HepG2 (cell line): ENCODE measurements around the gene TRIM72. TPM values are rescaled to one million over a fixed set of nuclear protein-coding genes. Genes with fewer than 3 reads are reported as not detected.

Experiments
- ATAC-seq: fragments of 200-7000 bp; cut with Tn5 transposase; 3 replicates; pipeline ENCODE4 v1.9.1; 2020; ENCODE audit warnings: mild to moderate bottlenecking, moderate library complexity
- BruUV-seq: library from RNA; stranded (reverse); fragments of 400-500 nt; replicated peaks from 2 replicates; lab custom pipeline; 2021; lab: Mats Ljungman, UMichigan
- CTCF ChIA-PET: fragments of 300-600 bp; formaldehyde crosslinking; extraction: SDS; loops from one replicate; lab custom pipeline; 2021; ENCODE audit warnings: low total read pairs, inconsistent platforms, low intra/inter-chr PET ratio; lab: Yijun Ruan, JAX
- POLR2A ChIA-PET: fragments of 350-600 bp; sonication (Branson Sonifier 250); formaldehyde crosslinking; loops from one replicate; lab custom pipeline; 2020; ENCODE audit warnings: antibody characterized with exemption, inconsistent platforms; lab: Yijun Ruan, JAX
- DNase-seq: peaks from one replicate; pipeline ENCODE4 v3.0.0-alpha.2; 2015; ENCODE audit warnings: low spot score
- FAIRE-seq: peaks from 3 replicates; lab custom pipeline; 2011; peaks lifted over from hg19 to GRCh38; lab: Jason Lieb, UNC
- H2AFZ ChIP-seq: one replicate; pipeline ENCODE4 v1.6.1; 2011; ENCODE audit warnings: low read length, inconsistent platforms
- H3K27ac ChIP-seq: fragments of 300-600 bp; 3 replicates; pipeline ENCODE4 v1.8.0; 2011; ENCODE audit warnings: mixed run types, mild to moderate bottlenecking, mixed read lengths, low read length, inconsistent platforms; ENCODE audit not compliant: insufficient read depth; ENCODE audit errors: extremely low read length
- H3K27me3 ChIP-seq, 2 experiments: fragments of 200-600 bp in 1 of 2; 2 replicates in 1 of 2; 3 replicates in 1 of 2; pipeline versions ENCODE4 v1.6.0 to v1.8.0; 2011; ENCODE audit warnings: low read length in 2 of 2, mild to moderate bottlenecking in 2 of 2, moderate library complexity in 2 of 2, inconsistent platforms in 1 of 2; ENCODE audit not compliant: insufficient read depth in 2 of 2, control insufficient read depth in 1 of 2
- H3K36me3 ChIP-seq, 2 experiments: fragments of 200-600 bp in 1 of 2; replicated peaks in 1 of 2; 2 replicates in 1 of 2; 3 replicates in 1 of 2; pipeline versions ENCODE4 v1.5.1 to v1.8.0; 2011; ENCODE audit warnings: low read length in 2 of 2, inconsistent platforms in 1 of 2; ENCODE audit not compliant: insufficient read depth in 2 of 2, control insufficient read depth in 1 of 2
- H3K4me1 ChIP-seq: 2 replicates; pipeline ENCODE4 v1.5.1; 2012; ENCODE audit warnings: low read length, inconsistent platforms; ENCODE audit not compliant: insufficient read depth
- H3K4me2 ChIP-seq: 2 replicates; pipeline ENCODE4 v1.6.0; 2011; ENCODE audit warnings: low read depth, low read length, inconsistent platforms
- H3K4me3 ChIP-seq, 3 experiments: fragments of 200-600 bp in 1 of 3; sonication (generic), shearing (Covaris generic) in 1 of 3; replicated peaks in 1 of 3; 2 replicates each; pipeline ENCODE4 v1.5.1; 2011 to 2016; ENCODE audit warnings: low read length in 3 of 3, inconsistent platforms in 2 of 3, low read depth in 2 of 3, mild to moderate bottlenecking in 2 of 3, control low read depth in 1 of 3, mixed read lengths in 1 of 3; ENCODE audit not compliant: insufficient read depth in 1 of 3
- H3K79me2 ChIP-seq: one replicate; pipeline ENCODE4 v1.6.1; 2011; ENCODE audit warnings: low read length, inconsistent platforms; ENCODE audit not compliant: insufficient read depth
- H3K9ac ChIP-seq: 2 replicates; pipeline ENCODE4 v1.6.0; 2011; ENCODE audit warnings: mild to moderate bottlenecking, low read depth, low read length, inconsistent platforms; ENCODE audit not compliant: insufficient read depth
- H3K9me3 ChIP-seq: 2 replicates; pipeline ENCODE4 v1.5.1; 2012; ENCODE audit warnings: mild to moderate bottlenecking, low read length
- H4K20me1 ChIP-seq: 2 replicates; pipeline ENCODE4 v1.6.0; 2011; ENCODE audit warnings: inconsistent platforms, mild to moderate bottlenecking, low read length, moderate library complexity; ENCODE audit not compliant: insufficient read depth
- ADNP ChIP-seq: sonication (generic); formaldehyde crosslinking; IDR thresholded peaks from 2 replicates; pipeline ENCODE4 v1.4.0; 2020; ENCODE audit warnings: missing genetic modification reagents
- ATRX ChIP-seq: sonication (generic); formaldehyde crosslinking; IDR thresholded peaks from 2 replicates; pipeline ENCODE4 v1.4.0; 2020; ENCODE audit warnings: missing genetic modification reagents, borderline replicate concordance
- CSRNP2 ChIP-seq: sonication (generic); formaldehyde crosslinking; conservative IDR thresholded peaks from 2 replicates; pipeline ENCODE4 v1.8.0; 2022; ENCODE audit warnings: low read depth, missing genetic modification reagents
- EED ChIP-seq: sonication (generic); formaldehyde crosslinking; IDR thresholded peaks from 2 replicates; pipeline ENCODE4 v1.5.0; 2020; ENCODE audit warnings: mild to moderate bottlenecking, missing genetic modification reagents
- ERF ChIP-seq: IDR thresholded peaks from 2 replicates; pipeline ENCODE4 v1.6.1; 2018; ENCODE audit warnings: missing biosample characterization, missing genetic modification reagents
- HNRNPUL1 ChIP-seq: fragments of 200-400 bp; formaldehyde crosslinking; IDR thresholded peaks from 2 replicates; pipeline ENCODE4 v1.6.1; 2017; ENCODE audit warnings: low read depth, mild to moderate bottlenecking, low read length, moderate library complexity
- HOXA9 ChIP-seq: sonication (generic); formaldehyde crosslinking; IDR thresholded peaks from 2 replicates; pipeline ENCODE4 v1.8.1; 2022; ENCODE audit warnings: missing genetic modification reagents, mild to moderate bottlenecking, moderate library complexity, borderline replicate concordance
- NCOR1 ChIP-seq: fragments of 200-600 bp; sonication (generic); IDR thresholded peaks from 2 replicates; pipeline ENCODE4 v1.7.0; 2017; ENCODE audit warnings: antibody characterized with exemption, low read length, borderline replicate concordance
- NR2F6 ChIP-seq, 2 experiments: IDR thresholded peaks; 2 replicates each; pipeline ENCODE4 v1.6.1; 2016; ENCODE audit warnings: antibody characterized with exemption in 1 of 2, mild to moderate bottlenecking in 1 of 2
- SMAD9 ChIP-seq: sonication (generic); formaldehyde crosslinking; IDR thresholded peaks from 2 replicates; pipeline ENCODE4 v1.5.1; 2020; ENCODE audit warnings: mild to moderate bottlenecking, missing genetic modification reagents
- SYNCRIP ChIP-seq: fragments of 200-400 bp; formaldehyde crosslinking; IDR thresholded peaks from 2 replicates; pipeline ENCODE4 v1.6.1; 2018; ENCODE audit warnings: mild to moderate bottlenecking, low read depth, low read length; ENCODE audit not compliant: insufficient read depth
- TEAD3 ChIP-seq: optimal IDR thresholded peaks from 2 replicates; pipeline ENCODE3; 2016; ENCODE audit warnings: borderline replicate concordance
- ZBTB3 ChIP-seq: sonication (generic); formaldehyde crosslinking; IDR thresholded peaks from 2 replicates; pipeline ENCODE4 v1.4.0; 2020; ENCODE audit warnings: low read depth, mild to moderate bottlenecking, moderate library complexity, missing genetic modification reagents, borderline replicate concordance
- ZNF776 ChIP-seq: sonication (generic); formaldehyde crosslinking; IDR thresholded peaks from 2 replicates; pipeline ENCODE4 v1.4.0; 2020; ENCODE audit warnings: mild to moderate bottlenecking, missing genetic modification reagents
- ZXDC ChIP-seq: sonication (generic); formaldehyde crosslinking; IDR thresholded peaks from 2 replicates; pipeline ENCODE4 v1.5.0; 2020; ENCODE audit warnings: mild to moderate bottlenecking, missing genetic modification reagents
- WGBS: methylation state at CpG from one replicate; pipeline ENCODE4 v1.1.6; 2017; ENCODE audit warnings: low lambda C conversion rate; 5-methylcytosine and 5-hydroxymethylcytosine counted together
- in situ Hi-C: cut with HindIII; loops from 2 replicates; pipeline ENCODE4 v1.10.0; 2017; ENCODE audit warnings: low pct_unique_long_range_greater_than_20kb; ENCODE audit not compliant: extremely low pct_ligation_motif_present
- intact Hi-C: fragments of 100-400 bp; cut with micrococcal nuclease; formaldehyde crosslinking; loops from one replicate; pipeline ENCODE4 v1.10.0; 2022; ENCODE audit not compliant: unreplicated experiment
- polyA plus RNA-seq, 8 experiments: library from polyadenylated mRNA; depleted of rRNA in 3 of 8; stranded (reverse) in 7 of 8; unstranded in 1 of 8; fragments of >200 nt; fragmentation: Illumina TruSeq in 4 of 8; extraction: Trizol in 4 of 8; gene quantifications; 2 replicates each; pipeline versions ENCODE4 v1.2.1 to v1.2.3, GENCODE V29; 2011 to 2016; ENCODE audit warnings: low read depth in 4 of 8, missing spikeins in 1 of 8, mixed read lengths in 1 of 8; ENCODE audit not compliant: insufficient read depth in 1 of 8
- total RNA-seq, 5 experiments: library from RNA; depleted of rRNA; stranded (reverse); fragments of >200 nt; fragmentation: Illumina TruSeq; extraction: Trizol; gene quantifications; 2 replicates each; pipeline ENCODE4 v1.2.3, GENCODE V29; 2016; ENCODE audit warnings: low read depth in 1 of 5
- TF ChIP-seq, protein P1 (sequence below): IDR thresholded peaks from 2 replicates; pipeline ENCODE4 v1.6.1; 2012; ENCODE audit warnings: low read length, improper control_type of control experiment

The TRIM72 gene
- total and polyA plus RNA-seq, 2 of the 13 experiments (the other 11 are each of a cell fraction or from before 2014, with no cell fraction given), result not detected

DNA sequence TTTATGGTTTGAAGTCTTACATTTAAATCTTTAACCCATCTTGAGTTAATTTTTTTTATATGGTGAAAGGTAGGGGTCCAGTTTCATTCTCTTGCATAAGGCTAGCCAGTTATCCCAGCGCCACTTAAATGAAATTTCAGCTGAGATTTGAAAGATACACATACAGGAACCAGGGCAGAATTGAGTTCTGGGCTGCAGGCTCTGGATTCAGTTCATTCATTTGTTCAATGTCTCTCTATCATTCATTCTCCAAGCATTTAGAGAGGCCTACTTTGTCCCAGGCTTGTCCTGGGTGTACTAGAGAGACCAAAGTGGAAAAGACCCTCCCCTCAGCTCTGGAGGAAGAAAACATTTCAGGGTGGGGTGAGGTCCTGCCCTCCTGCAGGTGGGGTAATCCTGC lies 577 bp upstream of the TRIM72 start (continued):
- TF ChIP-seq CSRNP2 (CRISPR knock-in tag) (no peak), NCOR1 (no peak)
- TF ChIP-seq, all 625 proteins: peak for 0

- no peak overlapping the region; the same call in 1 of the 2 replicates for H3K4me2 ChIP-seq
- POLR2A ChIA-PET, result interaction anchor here (2.3 kb wide), 1 partner anchor 35 kb away, joined by 11 read pairs; the partner anchor contains the start of gene FUS
- FAIRE-seq, result no peak
- in situ Hi-C loops, result loop anchor here (25.0 kb wide), 2 partner anchors 223 to 648 kb away; partner anchors contain the start of genes COX6A2, ZNF267 and ZNF843
- BruUV-seq, result no TSS peak
- peaks cover 18 to 57% of the 10 kb centered on the region in 2 experiments for H3K27me3 ChIP-seq
- H2AFZ ChIP-seq, result no peak overlapping the region
- no peaks in the 10 kb centered on the region for H3K36me3 ChIP-seq
- H3K9ac ChIP-seq, result no peak overlapping the region
- H4K20me1 ChIP-seq, result no peaks in the 10 kb centered on the region
- H3K9me3 ChIP-seq, result no peaks in the 10 kb centered on the region
- H3K4me3 ChIP-seq, result peak overlapping the region in 1 of 3 experiments; percentile 69; a peak in 1 of 6 replicates
- no peak overlapping the region for H3K27ac ChIP-seq
- CTCF ChIA-PET, result no interaction called here
- DNase-seq, result no peak
- WGBS, result 64% methylated on average over 39 of the region's 58 CpGs
- H3K79me2 ChIP-seq, result no peaks in the 10 kb centered on the region
- ATAC-seq, result no peak; the same call in 2 of the 3 replicates
- intact Hi-C loops, result no loop called here
- peaks cover 12% of the 10 kb centered on the region for H3K4me1 ChIP-seq
- TF ChIP-seq ADNP, result no peak
- TF ChIP-seq ZXDC, result no peak
- no peak for TF ChIP-seq SYNCRIP
- no peak for TF ChIP-seq ZBTB3 (CRISPR knock-in tag)
- TF ChIP-seq HOXA9, result no peak
- TF ChIP-seq, protein P1, sequence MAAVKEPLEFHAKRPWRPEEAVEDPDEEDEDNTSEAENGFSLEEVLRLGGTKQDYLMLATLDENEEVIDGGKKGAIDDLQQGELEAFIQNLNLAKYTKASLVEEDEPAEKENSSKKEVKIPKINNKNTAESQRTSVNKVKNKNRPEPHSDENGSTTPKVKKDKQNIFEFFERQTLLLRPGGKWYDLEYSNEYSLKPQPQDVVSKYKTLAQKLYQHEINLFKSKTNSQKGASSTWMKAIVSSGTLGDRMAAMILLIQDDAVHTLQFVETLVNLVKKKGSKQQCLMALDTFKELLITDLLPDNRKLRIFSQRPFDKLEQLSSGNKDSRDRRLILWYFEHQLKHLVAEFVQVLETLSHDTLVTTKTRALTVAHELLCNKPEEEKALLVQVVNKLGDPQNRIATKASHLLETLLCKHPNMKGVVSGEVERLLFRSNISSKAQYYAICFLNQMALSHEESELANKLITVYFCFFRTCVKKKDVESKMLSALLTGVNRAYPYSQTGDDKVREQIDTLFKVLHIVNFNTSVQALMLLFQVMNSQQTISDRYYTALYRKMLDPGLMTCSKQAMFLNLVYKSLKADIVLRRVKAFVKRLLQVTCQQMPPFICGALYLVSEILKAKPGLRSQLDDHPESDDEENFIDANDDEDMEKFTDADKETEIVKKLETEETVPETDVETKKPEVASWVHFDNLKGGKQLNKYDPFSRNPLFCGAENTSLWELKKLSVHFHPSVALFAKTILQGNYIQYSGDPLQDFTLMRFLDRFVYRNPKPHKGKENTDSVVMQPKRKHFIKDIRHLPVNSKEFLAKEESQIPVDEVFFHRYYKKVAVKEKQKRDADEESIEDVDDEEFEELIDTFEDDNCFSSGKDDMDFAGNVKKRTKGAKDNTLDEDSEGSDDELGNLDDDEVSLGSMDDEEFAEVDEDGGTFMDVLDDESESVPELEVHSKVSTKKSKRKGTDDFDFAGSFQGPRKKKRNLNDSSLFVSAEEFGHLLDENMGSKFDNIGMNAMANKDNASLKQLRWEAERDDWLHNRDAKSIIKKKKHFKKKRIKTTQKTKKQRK, result no peak
- no peak for TF ChIP-seq EED (CRISPR knock-in tag)
- no peak for TF ChIP-seq ERF (CRISPR knock-in tag)
- TF ChIP-seq TEAD3 (CRISPR knock-in tag), result no peak
- no peak for TF ChIP-seq ZNF776
- no peak for TF ChIP-seq HNRNPUL1
- no peak for TF ChIP-seq SMAD9 (CRISPR knock-in tag)
- no peak for TF ChIP-seq NR2F6 (IDR thresholded peaks at IDR 0.05)
- no peak for TF ChIP-seq NR2F6 (CRISPR knock-in tag; IDR thresholded peaks at IDR 0.05)
- no peak for TF ChIP-seq ATRX (CRISPR knock-in tag)
Measured at GRCh38 chr16:31214708-31215286, 878 bp downstream of the TRIM72 start.
